ENCODE data around the gene AOX1.
"Not testable (repeated sequence)": the region's sequence is repeated elsewhere in the genome, so short reads cannot be mapped to it uniquely, and the experiment has no call there.

The AOX1 gene

DNA sequence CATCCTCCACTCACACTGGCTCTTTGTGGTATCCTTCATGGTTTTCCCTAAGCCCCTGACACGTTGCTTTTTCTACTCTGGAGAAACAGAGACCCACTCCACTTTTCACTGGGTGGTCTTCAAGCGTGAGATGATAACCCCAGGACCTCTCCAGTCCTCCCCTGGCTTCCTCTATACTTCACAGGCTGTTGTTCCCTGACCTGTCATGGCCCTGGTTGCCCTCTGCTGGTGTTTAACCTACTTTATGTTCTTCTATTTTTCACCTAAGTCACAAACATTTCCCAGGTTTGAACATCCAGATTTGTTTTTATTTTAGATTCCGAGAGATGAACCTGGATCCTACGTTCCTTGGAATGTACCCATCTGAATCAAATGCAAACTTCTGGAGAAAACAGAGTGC is 84.5 kb downstream of the AOX1 start:
- no peak for DNase-seq

GRCh38 chr2:200670751-200671150 is 84.9 kb downstream of the AOX1 start:
- no peak for DNase-seq

DNA sequence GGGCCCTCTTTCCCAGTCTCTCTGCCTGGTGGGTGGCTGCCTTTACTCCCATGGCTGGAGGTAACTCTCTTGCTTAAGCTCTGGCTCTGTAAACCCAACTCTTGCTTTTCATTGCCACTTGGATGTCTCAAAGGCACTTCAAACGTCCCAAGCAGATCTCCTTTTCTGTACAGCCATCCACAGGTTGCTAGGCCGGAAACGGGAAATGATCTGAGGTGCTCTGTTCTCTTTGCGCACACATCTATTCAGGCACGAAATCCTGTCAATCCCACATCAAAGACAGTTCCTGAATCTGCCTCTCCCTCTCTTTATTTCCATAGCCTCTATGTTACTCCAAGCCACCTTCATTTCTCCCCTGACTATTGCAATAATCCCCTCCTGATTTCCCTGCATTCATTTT is 87.4 kb downstream of the AOX1 start:
- DNase-seq = no peak

DNA sequence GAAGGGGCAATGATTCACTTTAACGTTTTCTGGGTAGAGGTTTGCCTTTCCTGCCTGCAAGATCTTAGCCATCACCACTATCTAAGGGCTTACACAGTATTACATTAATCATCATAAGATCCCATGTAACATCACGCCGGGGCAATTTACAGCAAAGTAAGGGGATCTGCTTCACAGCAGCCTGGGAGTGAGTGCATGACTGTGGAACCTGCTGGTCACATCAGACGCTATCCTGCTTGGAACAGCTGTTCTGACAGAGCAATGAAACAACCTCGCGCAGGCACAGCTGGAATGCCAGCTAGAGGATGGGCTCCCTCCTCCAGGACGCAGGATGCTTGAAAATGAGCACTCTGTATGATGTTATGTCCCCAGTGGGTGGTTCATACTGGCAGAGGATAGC is 89.0 kb downstream of the AOX1 start:
- DNase-seq = no peak

- no peak for DNase-seq
Observed at GRCh38 chr2:200677171-200677570, 91.4 kb downstream of the AOX1 start.

DNA sequence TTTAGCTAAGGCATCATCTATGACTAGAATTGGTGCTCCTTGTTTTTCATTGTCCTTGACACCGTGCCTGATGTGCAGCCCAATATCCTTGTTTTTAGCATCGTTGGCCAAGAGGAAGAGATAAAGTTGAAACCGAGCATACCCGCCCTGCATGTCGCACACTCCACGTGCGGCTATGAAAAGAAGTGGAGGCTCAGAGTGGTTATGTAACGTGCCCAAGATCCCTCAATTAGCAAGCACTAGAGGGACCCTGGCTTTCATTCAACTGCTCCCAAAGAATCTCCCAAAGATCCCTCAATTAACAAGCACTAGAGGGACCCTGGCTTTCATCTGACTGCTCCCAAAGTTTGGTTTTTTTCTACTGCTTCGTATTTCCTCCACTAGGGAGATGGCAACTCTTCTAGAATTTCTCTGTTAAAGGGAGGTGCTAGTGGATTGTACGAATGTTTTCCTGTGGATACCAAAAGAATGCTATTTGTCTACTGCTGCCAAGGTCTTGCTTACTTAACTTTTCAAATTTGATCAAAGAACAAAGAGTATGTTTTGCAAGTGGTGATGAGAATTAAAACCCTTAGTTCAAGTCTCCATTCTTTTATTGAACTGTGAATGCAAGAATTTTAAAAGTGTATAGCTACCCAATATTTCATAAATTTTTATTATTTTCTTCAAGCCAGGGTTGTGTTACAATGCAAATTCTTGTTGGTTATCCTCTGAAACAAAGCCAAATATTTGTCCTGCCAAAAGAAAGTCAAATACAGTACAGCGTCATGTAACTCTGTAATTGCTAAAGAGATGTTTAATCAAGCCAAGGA is 92.1 kb downstream of the AOX1 start:
- no peak for DNase-seq

DNA sequence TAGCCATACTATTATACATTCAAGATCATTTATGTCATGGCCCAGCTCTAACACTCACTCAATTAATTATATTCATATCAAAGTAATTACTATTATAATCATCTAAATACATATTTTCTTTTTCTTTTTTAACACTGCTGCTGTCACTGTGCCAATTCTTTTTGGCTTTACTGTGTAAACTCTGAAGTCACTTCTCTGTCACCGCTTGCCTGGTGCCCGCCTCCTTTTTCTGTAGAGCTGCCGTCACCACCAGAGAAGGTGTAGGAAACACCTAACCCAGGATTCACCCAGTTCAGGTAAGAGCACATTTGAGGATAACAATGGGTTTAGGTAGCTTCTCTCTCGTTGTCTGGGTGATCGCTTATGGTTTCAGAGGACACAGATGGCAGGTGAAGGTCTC is 93.3 kb downstream of the AOX1 start:
- no peak for DNase-seq

DNA sequence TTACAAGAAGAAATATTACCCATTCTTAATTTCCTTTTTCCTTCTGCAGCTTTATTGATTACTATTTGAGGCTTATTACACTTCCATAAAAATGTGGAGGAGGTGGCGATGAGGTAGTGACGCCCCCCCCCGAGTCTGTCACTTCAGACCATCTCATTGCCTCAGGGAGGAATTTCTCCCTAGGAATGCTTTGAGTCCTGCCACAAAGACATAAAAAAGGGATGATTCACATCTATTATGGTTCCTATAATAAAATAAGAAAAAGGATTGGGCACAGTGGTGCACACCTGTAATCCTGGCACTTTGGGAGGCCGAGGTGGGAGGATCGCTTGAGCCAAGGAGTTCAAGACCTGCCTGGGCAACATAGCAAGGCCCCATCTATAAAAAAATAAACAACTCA is 93.7 kb downstream of the AOX1 start:
- no peak for DNase-seq

- DNase-seq = no peak
Observed at GRCh38 chr2:200681697-200682096, 95.9 kb downstream of the AOX1 start.

DNA sequence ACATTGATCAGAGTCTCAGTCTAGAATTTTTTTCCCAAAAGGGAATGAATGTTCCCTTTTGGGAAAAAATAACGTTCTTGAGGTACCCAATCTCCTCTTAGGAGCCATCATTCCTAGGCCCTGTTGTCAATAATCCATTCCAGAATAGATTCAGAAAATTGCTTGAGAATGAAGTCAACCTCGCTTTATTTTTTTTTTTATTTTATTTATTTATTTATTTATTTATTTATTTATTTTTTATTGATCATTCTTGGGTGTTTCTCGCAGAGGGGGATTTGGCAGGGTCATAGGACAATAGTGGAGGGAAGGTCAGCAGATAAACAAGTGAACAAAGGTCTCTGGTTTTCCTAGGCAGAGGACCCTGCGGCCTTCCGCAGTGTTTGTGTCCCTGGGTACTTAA is 96.6 kb downstream of the AOX1 start:
- DNase-seq = not testable (repeated sequence)

DNA sequence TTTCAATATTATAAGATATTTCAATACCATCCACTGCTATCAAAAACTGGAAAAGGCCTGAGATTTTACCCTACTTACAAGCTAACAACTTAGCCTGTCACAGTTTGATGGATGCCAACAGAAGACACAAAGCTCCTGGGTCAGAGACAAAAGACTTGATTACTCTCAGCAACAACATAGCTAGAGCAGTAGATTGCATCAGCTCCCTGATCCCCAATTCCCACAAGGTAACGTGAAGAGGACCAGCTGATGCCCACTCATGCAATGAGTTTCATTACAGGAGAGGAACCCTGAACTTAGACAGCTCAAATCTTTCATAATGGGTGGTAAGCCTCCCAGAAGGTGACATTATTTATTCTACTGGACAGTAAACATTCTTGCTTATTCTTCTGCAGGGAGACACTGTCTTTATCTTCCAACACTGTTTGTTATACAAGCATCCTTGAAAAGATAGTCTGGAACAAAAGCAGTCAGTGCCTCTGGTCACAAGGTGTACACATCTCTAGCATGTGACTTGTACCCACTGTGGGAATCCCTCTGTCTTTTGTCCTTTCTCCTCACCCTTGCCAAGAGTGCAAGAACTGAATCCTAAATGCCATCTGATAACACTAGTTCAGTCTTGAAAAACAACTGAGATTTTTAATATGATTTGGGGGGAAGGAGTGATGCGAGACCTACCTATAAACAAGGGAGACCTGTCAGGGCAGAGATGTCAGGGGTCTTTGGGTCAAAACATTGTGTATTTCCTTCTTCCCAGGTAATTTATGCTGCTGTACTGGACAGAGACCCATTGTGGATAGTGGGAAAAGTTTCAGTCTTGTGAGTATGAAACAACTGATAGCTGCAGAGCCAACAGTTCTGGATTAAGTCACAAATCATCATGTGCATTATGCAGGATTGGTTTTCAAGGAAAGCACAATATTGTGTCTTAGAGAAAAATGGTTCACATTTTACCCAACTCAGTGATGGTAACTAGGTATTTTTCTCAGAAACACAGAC is 102.4 kb downstream of the AOX1 start:
- DNase-seq = no peak

- no peak for DNase-seq
Observed at GRCh38 chr2:200689115-200689514, 103.3 kb downstream of the AOX1 start.

GRCh38 chr2:200693836-200694470 is 108.1 kb downstream of the AOX1 start:
- no peak for DNase-seq

- no peak for DNase-seq
Observed at GRCh38 chr2:200695191-200695590, 109.4 kb downstream of the AOX1 start.

DNA sequence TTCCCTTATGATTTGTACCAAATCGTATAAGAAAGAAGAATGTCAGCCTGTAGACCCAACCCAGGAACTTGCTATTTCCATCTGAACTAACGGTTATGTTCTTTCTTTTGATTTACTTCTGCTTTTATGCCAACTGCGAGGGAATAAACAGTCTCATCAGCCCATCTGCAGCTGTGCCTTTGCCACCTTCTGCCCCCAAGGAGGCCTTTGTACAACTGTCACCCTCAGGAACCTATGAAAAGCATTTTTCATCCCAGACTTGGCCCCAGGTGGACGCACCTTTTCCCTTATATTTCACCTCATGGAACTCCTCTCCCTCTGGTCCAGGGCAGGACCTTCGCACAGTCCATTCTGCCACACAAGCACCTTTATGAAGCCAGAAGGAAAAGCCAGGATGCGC is 109.8 kb downstream of the AOX1 start:
- DNase-seq = no peak

DNA sequence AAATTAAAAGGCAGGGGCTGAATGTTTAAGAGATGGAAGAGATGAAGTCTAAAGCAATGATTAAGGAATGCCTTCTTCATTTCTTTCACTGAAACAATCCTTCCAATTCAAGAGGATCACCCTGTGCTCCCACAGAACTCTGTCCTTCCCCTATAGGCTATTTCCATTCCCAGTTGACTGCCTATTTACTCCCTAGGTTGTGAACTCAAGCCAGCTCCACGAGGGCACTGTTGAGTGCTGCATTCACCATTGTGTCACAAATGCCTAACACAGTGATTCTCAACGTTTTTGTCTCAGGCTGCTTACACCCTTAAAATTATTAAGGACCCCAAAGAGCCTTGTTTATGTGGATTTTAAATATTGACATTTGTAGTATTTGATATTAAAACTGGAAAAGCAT is 112.4 kb downstream of the AOX1 start:
- DNase-seq = no peak

GRCh38 chr2:200699310-200699709 is 113.5 kb downstream of the AOX1 start:
- DNase-seq = no peak

DNA sequence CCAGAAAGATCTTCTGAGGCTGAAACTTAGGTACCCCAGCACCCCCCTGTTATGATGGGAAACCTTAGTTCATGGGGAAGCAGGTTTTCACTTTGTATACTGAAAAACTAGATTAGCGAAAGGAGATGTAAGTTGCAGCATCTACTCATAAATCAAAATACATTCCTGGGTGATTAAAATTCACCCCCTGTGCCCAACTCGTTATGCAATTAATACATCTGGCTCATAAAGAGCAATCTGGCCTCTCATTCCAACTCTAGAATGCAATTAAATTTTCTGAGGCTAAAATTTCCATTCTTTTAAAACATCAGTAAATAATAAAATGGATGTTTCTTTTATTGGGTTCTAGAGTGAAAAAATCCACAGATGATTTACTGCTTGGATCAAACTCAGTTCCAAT is 115.0 kb downstream of the AOX1 start:
- DNase-seq = no peak

DNA sequence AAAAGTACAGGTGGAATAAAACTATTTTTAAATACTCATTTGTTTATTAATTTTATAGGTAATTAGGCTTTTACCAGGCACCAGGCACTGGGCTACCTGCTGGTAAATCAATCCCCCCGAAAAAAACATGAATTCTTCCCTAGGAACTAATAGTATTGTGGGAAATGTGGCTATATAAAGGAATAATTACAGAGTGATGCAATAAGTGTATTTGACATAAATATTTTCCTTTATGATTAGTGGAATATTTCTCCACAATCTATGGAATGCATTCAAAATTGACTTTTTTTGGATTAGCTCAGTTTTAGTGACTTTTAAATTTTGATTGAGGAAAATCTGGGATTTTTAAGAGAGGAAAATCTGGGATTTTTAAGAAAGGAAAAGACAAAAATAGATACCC is 116.2 kb downstream of the AOX1 start:
- DNase-seq = no peak

GRCh38 chr2:200702646-200703118 is 116.9 kb downstream of the AOX1 start:
- no peak for DNase-seq

DNA sequence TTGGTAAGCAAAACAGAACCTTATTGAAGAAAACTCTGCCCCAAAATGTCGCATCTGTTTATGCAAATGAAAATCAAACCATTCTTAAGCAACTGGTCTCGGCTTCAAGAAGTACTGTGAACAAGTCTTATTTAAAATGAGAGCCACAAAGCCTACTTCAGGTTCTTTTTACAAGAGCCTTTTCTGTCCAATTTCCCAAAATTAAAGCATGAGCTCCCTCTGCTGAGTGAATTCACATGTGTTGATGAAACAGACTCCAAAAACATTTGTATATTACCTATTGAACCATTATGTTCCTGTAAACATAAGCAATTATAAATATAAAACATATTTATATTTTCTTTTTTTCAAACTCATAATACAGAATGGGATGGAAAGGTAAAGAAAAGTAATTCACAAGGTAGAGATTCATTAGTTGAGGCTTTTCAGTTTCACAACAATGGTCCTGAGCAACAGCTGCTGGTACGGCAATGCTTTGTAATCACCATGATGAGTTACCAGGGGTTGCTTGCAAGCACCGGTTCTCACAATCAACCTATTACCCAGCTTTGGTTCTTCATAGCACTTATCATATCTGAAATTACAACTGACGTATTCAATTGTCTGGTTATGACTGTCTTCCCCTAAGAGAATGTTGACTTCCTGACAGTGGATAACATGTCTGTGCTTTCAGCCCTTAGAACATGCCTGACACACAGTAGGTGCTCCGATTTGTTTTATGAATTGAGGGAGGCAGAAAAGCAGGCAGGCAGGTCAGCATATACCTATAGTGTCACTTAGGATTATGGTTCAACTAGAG is 117.5 kb downstream of the AOX1 start:
- no peak for DNase-seq

- DNase-seq = no peak
Observed at GRCh38 chr2:200703926-200704637, 118.3 kb downstream of the AOX1 start.

All from activated T-cell treated with anti-CD3 and anti-CD28 coated beads, Interleukin-2, amount 50 U/mL, for 1 hour (primary cell).